ENCODE results near the gene OR2A2.
"Not testable (repeated sequence)": the region's sequence is repeated elsewhere in the genome, so short reads cannot be mapped to it uniquely, and the experiment has no call there.

The OR2A2 gene, protein sequence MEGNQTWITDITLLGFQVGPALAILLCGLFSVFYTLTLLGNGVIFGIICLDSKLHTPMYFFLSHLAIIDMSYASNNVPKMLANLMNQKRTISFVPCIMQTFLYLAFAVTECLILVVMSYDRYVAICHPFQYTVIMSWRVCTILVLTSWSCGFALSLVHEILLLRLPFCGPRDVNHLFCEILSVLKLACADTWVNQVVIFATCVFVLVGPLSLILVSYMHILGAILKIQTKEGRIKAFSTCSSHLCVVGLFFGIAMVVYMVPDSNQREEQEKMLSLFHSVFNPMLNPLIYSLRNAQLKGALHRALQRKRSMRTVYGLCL

DNA sequence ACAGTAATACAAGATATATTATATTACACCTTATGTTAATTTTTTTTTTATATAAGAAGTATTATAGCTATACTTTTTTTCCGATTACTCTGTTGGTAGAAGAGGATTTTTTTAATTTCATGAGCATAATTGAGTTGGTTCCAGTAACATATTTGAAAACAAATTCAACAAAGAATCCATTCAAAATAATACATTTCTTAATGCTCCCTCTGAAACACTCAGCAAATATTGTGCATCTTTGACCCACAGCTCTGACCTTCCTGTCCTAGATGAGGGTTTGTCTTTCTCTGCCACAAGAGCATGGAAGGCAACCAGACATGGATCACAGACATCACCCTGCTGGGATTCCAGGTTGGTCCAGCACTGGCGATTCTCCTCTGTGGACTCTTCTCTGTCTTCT lies at the start of gene OR2A2:
OR2A2 (plus strand) TSS at position 301 of the 400 bp plus-strand sequence; CDS start at position 301, 0 bp downstream.
- no peak for DNase-seq
- intact Hi-C loops (cut with DNase I): no loop called here

DNA sequence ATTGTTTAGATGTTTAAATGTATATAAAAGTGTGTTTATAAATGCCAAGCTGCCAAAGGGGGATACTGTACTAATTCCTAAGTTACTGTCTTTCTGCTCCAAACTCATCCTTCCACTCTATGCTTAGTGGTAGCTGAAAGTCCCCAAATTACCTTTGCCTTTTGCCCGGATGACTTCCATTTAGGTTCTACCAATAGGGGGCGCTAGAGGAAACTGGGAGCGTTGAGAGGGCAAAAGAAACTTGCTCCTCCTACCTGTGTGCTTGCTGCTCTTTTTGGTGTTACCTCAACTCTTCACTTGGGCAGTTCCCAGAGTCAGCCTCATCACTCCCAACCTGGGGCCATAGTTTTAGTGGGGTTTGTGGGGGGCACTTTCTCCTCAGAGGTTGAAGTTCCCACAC lies 45.7 kb upstream of the OR2A2 start:
- DNase-seq: no peak
- intact Hi-C loops (cut with DNase I): no loop called here

DNA sequence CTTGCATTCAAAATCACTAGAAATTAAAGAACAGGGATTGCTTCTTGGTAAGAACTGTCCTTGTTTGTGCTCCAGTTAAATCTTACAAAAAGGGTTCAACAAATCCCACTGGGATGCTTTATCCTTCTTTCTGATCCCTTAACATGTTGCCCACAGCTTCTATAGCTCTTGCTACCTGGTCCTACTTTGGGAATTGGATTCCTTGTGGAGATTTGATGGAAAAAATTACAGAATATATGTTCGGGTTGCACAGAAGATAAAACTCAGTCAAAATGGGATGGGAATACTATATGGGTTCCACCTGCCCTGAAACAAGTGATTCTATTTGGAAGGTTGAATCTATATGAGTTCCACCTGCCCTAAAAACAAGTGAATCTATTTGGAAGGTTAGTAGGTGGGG lies 39.9 kb upstream of the OR2A2 start, which contains the start of gene OR2A25:
OR2A25 (plus strand) TSS at position 301 of the 400 bp plus-strand sequence. CDS start 4,409 bp downstream, outside the sequence.
- intact Hi-C loops (cut with DNase I): no loop called here
- no peak for DNase-seq

DNA sequence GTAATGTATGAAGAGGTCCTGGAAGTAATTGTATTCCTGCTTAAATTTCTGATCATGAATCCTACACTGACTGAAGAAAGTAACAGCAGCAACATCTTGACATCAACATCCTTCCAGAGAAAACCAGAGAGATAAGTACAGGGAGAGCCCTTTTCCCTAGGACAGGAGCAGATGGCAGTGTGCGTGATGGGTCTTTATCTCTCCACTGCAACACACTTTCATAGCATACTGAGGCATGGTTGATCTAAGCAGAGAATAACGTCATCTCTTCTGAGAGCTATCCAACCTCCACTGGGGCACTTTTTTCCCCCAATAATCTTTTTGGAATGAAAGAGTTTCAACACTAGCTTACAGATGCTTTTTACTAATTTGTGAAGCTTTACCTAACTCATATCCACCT lies 39.4 kb upstream of the OR2A2 start:
- DNase-seq: no peak

DNA sequence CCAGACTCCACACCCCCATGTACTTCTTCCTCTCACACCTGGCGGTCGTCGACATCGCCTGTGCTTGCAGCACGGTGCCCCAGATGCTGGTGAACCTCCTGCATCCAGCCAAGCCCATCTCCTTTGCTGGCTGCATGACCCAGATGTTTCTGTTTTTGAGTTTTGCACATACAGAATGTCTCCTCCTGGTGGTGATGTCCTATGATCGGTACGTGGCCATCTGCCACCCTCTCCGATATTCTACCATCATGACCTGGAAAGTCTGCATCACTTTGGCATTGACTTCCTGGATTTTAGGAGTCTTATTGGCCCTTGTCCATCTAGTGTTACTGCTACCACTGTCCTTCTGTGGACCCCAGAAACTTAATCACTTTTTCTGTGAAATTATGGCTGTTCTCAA lies 35.0 kb upstream of the OR2A2 start:
- intact Hi-C loops (cut with DNase I): no loop called here
- no peak for DNase-seq

More for the DNA sequence above, 39.4 kb upstream of the OR2A2 start:
- intact Hi-C loops (cut with DNase I): no loop called here

DNA sequence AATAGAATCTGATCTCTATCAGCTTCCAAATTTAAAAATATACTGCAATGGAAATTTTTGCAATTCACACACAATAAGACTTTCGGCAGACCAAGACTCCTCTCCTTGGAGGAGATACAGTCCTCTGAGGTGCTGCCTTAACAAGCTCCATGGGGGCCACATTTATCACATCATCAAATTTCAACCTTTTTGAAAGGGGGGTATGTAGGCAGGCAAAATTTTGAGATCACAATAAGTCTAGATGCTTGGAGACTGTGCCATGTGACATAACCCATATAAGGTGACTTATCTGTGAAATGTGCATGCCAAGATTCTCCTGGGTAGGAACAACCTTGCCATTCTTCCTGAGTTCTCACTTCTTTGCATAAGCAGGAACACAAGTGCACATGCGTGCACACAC lies 23.4 kb upstream of the OR2A2 start, which contains the start of gene OR2A12:
OR2A12 (plus strand) TSS at position 301 of the 400 bp plus-strand sequence. CDS start 8,830 bp downstream, outside the sequence.
- no peak for DNase-seq
- intact Hi-C loops (cut with DNase I): no loop called here

DNA sequence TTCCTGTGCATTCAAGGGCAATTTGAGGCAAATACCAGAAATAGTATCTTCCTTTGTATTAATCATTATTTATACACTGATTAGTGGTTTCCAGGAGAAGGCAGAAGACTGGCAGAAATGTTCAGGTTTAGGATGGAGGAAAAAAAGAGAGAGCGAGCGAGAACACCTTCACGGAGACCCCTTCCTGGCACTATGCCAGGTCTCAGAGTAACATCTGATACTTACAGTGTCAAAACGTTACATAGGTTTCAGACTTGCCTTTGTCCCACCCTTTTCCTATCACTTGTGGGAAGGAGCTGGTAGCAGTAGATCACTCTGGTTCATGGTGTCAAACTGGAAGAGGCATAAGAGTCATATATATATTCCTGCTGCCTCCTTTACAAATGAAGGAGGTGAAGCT lies 22.7 kb upstream of the OR2A2 start:
- no peak for DNase-seq
- intact Hi-C loops (cut with DNase I): no loop called here

DNA sequence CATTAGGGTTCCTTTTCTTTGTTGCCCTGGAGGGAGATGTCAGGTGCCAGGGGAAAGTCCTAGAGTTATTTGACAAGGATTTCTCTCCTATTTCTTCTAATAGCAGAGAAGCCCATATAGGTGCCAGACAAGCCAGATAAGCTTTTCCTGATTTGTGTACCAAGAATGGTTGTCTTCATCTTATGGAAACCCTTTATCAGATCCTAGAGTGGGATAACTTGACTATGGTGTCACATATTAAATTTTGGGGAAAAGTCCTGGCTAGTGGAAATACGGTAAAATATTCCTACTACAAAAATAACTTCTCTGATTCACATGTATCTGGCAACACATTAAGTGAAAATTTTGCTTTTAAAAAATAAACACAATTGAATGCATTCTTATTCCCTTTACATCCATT lies 22.2 kb upstream of the OR2A2 start:
- intact Hi-C loops (cut with DNase I): no loop called here
- no peak for DNase-seq

DNA sequence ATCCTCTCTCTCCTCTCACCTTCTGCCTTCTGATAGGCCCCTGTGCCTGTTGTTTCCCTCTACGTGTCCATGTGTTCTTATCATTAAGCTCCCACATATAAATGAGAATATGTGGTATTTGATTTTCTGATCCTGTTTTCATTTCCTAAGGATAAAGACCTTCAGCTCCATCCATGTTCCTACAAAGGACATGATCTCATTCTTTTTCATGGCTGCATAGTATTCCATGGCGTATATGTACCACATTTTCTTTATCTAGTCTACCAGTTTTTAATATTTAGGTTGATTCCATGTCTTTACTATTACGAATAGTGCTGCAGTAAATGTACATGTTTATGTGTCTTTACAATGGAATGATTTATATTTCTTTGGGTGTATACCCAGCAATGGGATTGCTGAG lies 18.7 kb upstream of the OR2A2 start:
- no peak for DNase-seq
- intact Hi-C loops (cut with DNase I): no loop called here

DNA sequence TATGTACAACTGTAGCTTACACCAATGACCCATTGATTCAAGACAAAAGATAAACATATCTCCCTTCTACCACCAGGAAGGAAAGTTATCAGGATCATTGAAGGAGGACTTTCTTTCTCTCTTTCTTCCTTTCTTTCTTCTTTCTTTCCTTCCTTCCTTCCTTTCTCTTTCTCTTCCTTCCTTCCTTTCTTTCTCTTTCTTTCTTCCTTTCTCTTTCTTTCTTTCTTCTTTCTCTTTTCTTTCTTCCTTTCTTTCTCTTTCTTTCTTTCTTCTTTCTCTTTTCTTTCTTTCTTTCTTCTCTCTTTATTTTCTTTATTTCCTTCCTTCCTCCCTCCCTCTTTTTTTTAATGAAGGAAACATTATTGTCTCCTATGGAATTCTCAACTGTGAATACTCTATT lies 10.6 kb upstream of the OR2A2 start:
- no peak for DNase-seq
- intact Hi-C loops (cut with DNase I): no loop called here

DNA sequence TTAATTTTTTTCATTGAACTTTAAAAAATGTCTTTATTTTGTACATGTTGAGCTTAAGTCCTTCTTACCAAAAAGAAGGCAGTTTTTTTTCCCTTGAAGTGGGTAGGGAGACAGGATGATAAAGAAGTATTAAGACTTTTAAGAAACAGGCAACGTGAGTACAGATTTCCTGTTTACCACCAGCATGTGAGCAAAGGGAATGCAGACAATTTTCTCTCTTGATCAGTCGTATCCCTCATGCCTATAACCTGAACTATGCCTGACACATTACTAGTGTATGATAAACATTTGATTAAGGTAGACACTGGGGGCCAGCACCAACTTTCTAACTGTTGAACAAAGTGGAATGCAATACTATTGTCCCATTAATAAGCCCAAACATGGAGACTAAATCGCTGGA lies 8.8 kb upstream of the OR2A2 start:
- no peak for DNase-seq
- intact Hi-C loops (cut with DNase I): no loop called here

DNA sequence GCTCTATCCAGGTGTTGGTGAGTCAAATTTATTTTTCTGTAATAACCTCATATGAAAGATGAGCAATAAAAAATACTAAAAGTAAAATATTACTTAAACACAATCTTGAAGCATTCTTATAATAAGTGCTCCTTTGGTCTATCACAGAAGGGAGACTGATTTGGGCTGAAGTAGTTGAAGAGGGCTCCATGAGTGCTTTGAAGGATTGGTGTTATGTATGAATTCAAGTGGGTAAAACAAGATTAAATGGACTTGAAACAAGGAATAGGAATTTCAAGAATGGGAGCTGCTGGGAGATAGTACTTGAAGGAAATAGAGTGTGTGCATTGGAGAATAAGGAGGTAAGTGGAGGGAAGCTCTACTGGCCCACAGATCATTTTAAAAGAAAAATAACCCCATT lies 7.3 kb upstream of the OR2A2 start:
- intact Hi-C loops (cut with DNase I): no loop called here
- DNase-seq: no peak

DNA sequence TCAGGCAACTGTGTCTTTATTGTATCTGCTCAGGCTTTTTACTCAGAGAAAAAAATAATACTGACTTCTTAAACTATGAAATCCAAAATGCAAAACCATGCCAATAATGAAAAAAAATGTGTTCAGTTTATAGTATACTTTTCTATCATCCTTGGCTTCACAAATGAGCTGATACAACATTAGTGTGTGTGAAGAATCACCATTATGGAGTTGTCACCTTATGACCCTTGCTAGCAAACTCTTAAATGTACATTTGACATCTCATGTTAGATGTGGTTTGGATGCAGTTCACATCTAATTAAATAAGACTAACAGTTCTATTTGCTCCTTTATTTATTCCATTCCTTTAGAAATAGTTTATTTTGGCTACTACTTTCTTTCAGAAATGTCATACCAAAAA lies 4.2 kb upstream of the OR2A2 start:
- DNase-seq: no peak
- intact Hi-C loops (cut with DNase I): no loop called here

DNA sequence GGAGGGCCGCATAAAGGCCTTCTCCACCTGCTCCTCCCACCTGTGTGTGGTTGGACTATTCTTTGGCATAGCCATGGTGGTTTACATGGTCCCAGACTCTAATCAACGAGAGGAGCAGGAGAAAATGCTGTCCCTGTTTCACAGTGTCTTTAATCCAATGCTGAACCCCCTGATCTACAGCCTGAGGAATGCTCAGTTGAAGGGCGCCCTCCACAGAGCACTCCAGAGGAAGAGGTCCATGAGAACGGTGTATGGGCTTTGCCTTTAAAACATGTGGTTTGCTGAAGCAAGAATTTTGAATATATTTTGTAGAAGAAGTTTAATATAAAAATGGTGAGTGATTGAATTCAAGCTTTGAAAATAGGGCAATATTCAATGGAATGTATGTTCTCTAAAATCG lies 889 bp downstream of the OR2A2 start:
- DNase-seq: no peak
- intact Hi-C loops (cut with DNase I): no loop called here

DNA sequence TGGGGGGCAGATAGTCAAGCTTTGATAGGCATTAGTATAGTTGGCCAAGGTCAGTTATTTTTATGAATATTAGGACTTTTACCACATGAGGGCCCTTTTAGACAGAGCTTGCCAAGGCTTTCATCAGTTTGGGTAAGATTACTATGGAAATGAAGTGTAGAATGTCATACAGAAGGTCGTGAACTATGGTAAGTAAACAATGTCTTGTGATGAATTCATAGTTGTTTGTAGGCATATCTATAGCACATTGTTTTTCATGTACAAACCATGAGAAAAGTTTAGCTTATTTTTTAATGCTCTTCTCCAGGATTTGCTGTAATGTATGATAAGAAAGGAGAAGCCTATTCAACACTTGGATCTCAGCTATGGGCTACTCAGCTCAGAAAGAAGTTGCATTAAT lies 4.3 kb downstream of the OR2A2 start:
- intact Hi-C loops (cut with DNase I): no loop called here
- DNase-seq: no peak

DNA sequence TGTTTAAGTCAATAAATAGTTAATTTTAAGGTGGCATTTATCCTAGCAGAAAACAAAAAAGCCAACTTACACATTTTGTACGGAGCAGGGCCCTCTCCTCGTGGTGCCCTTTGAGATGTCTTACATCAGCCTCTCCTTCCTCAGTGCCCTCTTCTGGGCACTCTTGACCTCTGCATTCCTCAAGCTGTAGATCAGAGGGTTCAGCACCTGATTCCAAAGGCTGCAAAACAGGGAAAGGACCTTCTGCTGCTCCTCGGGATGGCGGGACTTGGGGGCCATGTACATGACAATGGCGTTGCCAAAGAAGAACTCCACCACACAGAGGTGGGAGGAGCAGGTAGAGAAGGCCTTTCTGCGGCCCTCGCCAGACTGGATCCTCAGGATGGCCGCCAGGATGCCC lies 9.0 kb downstream of the OR2A2 start:
- no peak for DNase-seq
- intact Hi-C loops (cut with DNase I): no loop called here

DNA sequence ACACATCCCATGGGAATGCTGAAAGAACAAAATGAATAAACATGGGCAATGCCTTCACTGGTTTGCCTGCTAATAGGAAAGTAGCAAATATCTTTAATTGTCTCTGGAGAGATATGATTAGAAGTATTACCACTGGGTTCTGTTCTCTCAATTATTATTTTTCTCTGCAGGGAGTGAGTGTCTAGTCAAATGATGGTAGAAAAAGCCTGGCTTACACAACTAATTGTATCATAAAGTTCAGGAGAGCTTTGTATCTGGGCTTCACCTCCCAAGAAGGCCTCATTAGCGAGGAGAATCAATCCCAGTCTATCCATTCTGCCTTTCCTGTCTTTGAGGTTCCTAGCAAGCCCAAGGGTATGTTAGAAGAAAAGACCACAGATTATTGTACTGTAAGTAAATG lies 13.5 kb downstream of the OR2A2 start, which contains the start of gene OR2A14:
OR2A14 (plus strand) TSS at position 301 of the 400 bp plus-strand sequence. CDS start 5,937 bp downstream, outside the sequence.
- no peak for DNase-seq
- intact Hi-C loops (cut with DNase I): no loop called here

DNA sequence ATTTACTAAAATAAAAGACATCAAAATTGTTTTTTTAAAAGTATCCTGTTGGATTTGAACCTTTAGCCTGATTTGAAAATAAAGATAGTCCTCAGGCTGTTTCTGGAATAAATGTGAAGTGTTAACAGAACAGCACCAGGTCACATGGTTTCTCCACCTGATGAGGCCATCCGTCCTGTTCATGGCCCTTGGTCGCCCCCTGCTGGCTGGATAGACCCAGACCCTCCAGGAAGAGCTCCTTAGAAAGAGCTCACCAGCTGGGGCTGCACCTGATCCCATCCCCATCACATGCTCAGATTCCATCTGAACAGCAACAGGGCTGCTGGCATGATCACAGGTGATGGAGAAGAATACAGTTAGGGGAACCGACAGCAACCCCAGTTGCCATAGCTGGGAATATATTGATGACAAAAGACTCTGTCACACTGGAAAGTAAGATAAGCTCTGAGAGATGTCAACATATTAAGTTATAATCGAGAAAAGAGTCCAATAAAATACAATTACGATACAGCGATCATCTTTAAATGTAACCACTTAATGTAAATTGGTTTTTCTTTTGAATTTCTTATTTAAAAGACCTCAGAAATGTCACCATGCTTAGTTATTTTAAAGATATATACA lies 18.4 kb downstream of the OR2A2 start:
- DNase-seq: peak in 8 of 10 donors; percentile 42 to 91 (median 72)
- intact Hi-C loops (cut with DNase I): no loop called here

DNA sequence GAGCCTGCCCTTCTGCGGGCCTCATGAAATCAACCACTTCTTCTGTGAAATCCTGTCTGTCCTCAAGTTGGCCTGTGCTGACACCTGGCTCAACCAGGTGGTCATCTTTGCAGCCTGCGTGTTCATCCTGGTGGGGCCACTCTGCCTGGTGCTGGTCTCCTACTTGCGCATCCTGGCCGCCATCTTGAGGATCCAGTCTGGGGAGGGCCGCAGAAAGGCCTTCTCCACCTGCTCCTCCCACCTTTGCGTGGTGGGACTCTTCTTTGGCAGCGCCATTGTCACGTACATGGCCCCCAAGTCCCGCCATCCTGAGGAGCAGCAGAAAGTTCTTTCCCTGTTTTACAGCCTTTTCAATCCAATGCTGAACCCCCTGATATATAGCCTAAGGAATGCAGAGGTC lies 20.2 kb downstream of the OR2A2 start:
- DNase-seq; intact Hi-C loops (cut with DNase I): not testable (repeated sequence)

DNA sequence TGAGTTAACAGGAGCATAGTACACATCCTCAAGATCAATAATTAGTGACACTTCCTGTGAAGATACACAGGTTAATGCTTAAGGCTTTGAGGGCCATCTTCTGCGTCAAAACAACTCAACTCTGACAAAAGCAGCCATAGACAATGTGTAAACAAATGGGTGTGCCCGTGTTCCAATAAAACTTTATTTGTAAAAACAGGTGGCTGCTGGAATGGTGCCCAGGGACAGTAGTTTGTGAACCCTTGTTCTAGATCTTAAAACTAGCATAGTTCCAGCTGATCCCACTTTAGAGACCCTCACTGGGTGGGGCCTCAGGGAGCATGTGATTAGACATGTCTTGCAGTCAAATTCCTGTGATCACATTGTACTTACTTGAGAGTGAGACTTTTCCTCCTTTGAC lies 21.3 kb downstream of the OR2A2 start:
- intact Hi-C loops (cut with DNase I): no loop called here
- DNase-seq: no peak

DNA sequence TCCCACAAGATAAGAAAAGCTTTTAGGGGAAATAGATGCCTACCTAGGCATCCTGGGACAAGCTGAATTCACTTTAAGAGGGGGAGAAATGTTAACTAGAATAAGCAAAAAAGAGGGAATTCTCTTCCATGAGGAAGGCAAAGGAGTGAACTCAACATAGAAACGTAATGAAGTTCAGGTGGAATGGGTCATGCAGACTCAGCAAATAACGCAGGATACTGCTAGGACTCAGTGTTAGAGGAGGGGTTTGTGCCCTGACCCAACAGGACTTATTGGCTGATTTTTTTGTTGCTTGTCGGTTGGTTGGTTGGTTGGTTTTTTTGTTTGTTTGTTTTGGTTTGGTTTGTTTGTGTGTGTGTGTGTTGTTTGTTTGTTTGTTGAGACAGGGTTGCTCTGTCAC lies 22.9 kb downstream of the OR2A2 start:
- intact Hi-C loops (cut with DNase I): no loop called here

DNA sequence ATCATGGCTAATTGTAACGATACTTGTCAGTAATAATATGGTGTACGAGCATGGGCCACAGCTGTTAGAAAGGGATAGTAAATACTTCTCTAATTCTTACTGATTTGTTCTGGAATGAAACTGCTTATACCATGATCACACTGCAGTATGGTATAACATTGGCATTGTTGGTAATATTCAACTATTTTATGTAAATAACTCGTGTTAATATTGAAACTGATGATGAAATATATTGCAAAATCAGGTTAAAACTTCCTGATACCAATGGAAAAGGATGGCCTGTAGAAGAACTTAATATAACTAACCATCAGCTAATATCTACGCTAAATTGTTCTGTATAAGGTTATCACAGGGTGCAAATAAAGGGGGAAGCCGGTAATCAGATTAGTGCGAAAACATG lies 23.9 kb downstream of the OR2A2 start:
- DNase-seq: no peak

More for the DNA sequence above, 22.9 kb downstream of the OR2A2 start:
- no peak for DNase-seq

More for the DNA sequence above, 23.9 kb downstream of the OR2A2 start:
- intact Hi-C loops (cut with DNase I): no loop called here
